Measurements from ENCODE around the gene DALRD3. TPM values are rescaled to one million over a fixed set of nuclear protein-coding genes. Genes with fewer than 3 reads are reported as not detected.
A peak's percentile ranks its signal among the peaks of the same experiment; 100 is the strongest.
"Not testable (repeated sequence)": the region's sequence is repeated elsewhere in the genome, so short reads cannot be mapped to it uniquely, and the experiment has no call there.

The DALRD3 gene
- total RNA-seq, 1 experiment from 2014 or later = 29.7 TPM

- DNase-seq (ENCODE audit: extremely low read depth, low read depth) = no peak
Measured at GRCh38 chr3:49022688-49023171, 4.3 kb upstream of the DALRD3 start.

GRCh38 chr3:49021813-49022687 is 3.7 kb upstream of the DALRD3 start, which contains the start of gene NDUFAF3:
TSS of gene NDUFAF3 (plus strand) at chr3:49022121. CDS start at chr3:49022145, 24 bp downstream.
- DNase-seq (ENCODE audit: extremely low read depth, low read depth) = peak; percentile 85

DNA sequence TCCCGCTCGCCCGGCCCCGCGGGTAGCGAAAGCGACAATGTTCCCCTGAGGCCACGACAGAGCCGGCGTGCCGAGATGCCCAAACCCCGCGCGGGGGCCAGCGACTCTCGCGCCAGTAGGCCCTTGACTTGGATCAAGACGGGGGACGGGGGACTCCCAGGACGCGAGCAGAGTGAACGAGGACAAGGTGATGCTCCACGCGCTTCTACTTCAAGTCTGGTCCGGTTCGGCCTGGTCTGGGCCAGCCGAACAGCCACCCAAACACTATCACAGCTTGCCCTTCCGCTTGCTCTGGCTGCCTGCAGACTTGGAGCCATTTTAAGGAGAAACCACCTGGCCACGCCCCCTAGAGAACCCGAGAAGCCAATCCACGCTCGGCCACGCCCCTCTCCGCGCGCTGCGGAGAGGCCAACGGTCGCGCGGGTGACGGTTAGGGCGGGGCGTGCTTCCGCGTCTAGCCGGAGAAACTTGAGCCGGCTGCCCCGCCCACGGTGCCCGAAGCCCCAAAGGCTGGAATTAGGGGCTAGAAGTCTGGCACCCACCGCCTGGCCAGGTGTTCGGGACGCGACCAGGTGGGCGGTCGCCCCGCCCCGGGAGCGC is 2.9 kb upstream of the DALRD3 start:
- peak; percentile 96 for DNase-seq (ENCODE audit: extremely low read depth, low read depth)

- no peak for DNase-seq (ENCODE audit: extremely low read depth, low read depth)
Measured at GRCh38 chr3:49020330-49021212, 2.2 kb upstream of the DALRD3 start.

GRCh38 chr3:49019941-49020329 is 1.6 kb upstream of the DALRD3 start:
- DNase-seq (ENCODE audit: extremely low read depth, low read depth) = no peak

GRCh38 chr3:49018707-49019006 is 277 bp upstream of the DALRD3 start:
- DNase-seq (ENCODE audit: extremely low read depth, low read depth) = no peak

DNA sequence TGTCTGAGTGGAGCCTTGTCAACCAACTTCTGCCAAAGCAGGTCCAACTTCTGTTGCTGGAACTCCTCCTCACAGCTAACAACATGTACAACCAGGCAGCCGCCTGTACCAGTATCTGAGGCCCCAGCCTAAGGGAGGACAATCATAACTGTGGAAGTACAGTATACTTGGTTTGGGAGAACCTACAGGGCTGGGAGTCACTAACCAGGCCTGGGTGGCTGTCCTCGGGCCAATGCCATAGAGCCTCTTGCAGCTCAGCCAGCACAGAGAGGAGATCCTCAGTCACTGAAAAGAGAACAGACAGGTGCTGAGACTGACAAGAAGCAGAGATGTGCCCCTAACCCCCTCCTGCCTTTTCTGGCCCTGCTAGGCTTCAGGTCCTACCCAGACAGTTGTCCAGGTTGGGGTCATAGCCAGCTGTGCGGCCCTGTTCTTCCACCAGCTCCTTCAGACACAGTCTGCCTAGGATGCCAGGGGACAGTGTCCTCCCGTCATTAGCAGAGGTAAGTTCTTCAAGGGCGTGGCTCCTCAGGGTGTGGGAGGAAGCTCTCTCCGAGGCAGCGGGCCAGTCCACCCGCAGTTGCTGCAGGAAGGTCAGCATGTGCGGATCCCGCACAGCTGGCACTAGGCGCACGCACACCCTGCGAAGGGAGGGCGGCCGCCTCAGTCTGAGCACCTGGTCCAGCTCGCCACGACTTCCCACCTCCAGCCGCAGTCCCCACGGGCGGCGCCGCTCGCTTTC is 980 bp downstream of the DALRD3 start:
- DNase-seq (ENCODE audit: extremely low read depth, low read depth) = no peak

- DNase-seq (ENCODE audit: extremely low read depth, low read depth) = no peak
Measured at GRCh38 chr3:49016414-49017228, 1.8 kb downstream of the DALRD3 start.

- DNase-seq (ENCODE audit: extremely low read depth, low read depth) = no peak
Measured at GRCh38 chr3:49015765-49016164, 2.6 kb downstream of the DALRD3 start.

- no peak for DNase-seq (ENCODE audit: extremely low read depth, low read depth)
Measured at GRCh38 chr3:49015072-49015471, 3.3 kb downstream of the DALRD3 start.

DNA sequence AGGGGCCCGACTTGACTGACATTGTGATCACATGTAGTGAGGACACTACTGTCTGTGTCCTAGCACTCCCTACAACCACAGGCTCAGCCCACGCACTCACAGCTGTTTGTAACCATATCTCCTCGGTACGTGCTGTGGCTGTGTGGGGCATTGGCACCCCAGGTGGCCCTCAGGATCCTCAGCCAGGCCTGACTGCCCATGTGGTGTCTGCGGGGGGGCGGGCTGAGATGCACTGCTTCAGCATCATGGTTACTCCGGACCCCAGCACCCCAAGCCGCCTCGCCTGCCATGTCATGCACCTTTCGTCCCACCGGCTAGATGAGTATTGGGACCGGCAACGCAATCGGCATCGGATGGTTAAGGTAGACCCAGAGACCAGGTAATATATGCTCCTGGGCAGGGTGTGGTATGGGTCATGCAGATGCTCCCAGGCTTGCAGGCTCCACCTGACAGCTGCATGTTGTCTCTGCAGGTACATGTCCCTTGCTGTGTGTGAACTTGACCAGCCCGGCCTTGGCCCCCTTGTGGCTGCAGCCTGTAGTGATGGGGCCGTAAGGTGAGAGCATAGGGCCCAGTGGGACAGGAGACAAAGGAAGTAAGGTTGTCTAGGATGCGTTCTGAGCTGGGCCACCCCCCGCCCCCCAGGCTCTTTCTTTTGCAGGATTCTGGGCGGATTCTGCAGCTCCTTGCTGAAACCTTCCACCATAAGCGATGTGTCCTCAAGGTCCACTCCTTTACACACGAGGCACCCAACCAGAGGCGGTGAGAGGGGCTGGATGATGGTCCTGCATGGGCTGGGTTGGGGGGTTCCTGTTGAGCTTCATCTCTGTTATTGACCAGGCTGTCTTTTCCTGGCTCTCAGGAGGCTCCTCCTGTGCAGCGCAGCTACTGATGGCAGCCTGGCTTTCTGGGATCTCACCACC is 4.4 kb downstream of the DALRD3 start:
- DNase-seq (ENCODE audit: extremely low read depth, low read depth) = no peak

DNA sequence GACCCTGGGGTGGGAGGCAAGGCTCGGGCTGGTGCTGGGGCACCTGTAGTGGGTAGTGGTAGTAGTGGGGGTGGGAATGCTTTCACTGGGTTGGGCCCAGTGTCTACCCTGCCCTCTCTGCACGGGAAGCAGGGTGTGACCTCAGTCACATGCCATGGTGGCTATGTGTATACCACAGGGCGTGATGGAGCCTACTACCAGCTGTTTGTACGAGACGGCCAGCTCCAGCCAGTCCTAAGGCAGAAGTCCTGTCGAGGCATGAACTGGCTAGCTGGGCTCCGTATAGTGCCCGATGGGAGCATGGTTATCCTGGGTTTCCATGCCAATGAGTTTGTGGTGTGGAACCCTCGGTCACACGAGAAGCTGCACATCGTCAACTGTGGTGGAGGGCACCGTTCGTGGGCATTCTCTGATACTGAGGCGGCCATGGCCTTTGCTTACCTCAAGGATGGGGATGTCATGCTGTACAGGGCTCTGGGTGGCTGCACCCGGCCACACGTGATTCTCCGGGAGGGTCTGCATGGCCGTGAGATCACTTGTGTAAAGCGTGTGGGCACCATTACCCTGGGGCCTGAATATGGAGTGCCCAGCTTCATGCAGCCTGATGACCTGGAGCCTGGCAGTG is 5.2 kb downstream of the DALRD3 start:
- DNase-seq (ENCODE audit: extremely low read depth, low read depth) = no peak

GRCh38 chr3:49012441-49013017 is 5.9 kb downstream of the DALRD3 start:
- DNase-seq (ENCODE audit: extremely low read depth, low read depth) = no peak

- no peak for DNase-seq (ENCODE audit: extremely low read depth, low read depth)
Measured at GRCh38 chr3:49009396-49009795, 9.0 kb downstream of the DALRD3 start.

DNA sequence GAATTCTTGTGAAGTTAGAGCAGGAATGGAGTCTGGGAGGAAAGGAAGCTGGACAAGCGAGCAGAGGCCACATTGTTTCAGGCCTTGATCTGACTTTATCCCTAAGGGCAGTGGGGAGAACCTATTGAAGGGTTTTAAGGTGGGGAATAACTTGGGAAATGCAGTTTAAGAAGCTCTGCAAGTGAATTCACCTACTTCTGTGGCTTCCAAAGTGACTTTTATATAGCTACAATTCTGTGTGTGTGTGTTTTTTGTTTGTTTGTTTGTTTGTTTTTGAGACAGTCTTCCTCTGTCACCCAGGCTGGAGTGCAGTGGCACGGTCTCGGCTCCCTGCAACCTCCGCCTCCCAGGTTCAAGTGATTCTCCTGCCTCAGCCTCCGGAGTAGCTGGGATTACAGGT is 9.8 kb downstream of the DALRD3 start:
- not testable (repeated sequence) for DNase-seq (ENCODE audit: extremely low read depth, low read depth)

DNA sequence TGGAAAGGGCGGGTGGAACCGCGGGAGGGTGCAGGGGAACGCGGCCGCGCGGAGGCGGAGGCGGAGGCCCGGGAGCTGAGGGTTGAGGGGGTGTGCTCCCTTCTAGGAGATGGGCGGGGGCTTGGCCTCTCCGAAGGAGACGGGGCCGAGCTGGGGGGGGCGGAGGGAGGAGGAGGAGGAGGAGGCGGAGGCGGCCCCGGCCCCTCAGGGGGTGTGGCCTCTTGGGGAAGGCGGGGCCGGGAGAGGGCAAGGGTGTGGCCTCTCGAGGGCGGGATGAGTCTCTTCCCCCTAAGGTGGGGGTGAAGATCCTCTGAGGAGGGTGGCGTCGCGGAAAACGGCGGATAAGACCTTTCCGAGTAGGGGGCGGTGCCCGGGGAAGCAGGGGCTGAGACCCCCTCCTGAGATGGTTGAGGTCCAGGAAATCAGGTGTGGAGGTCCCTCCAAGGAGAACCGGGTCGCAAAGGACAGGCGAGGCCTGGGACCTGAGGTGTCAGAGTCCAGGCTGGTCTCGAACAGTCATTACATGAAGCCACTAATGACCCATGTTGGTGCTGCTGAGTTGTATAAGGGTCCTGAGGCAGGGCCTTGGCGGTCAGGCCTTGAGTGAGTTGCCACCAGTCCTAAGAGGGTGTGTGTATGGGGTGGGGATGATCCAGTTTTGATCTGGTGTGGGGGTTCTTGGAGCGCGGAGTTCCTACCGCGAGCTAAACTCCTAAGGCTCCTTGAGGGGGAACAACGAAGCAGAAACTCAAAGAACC is 10.4 kb downstream of the DALRD3 start:
- peak; percentile 78 for DNase-seq (ENCODE audit: extremely low read depth, low read depth)

Data from NCI-H460 (cell line).